Fibroblast of villous mesenchyme (primary cell): Measurements from ENCODE around the gene LHCGR. TPM values are rescaled to one million over a fixed set of nuclear protein-coding genes. Genes with fewer than 3 reads are reported as not detected.

Experiments
- DNase-seq: peaks from one replicate; pipeline ENCODE4 v3.0.0-alpha.2; 2010; ENCODE audit warnings: low read depth
- H3K4me3 ChIP-seq: 2 replicates; pipeline ENCODE4 v1.5.1; 2011; ENCODE audit warnings: low read depth, mild to moderate bottlenecking, low read length
- CTCF ChIP-seq: IDR thresholded peaks from 2 replicates; pipeline ENCODE4 v1.5.1; 2012; ENCODE audit warnings: low read depth, mild to moderate bottlenecking, low read length; ENCODE audit not compliant: insufficient read depth
- total RNA-seq: library from RNA; depleted of rRNA; stranded (reverse); fragments of >200 nt; gene quantifications from 2 replicates; pipeline ENCODE4 v1.2.3, GENCODE V29; 2012

The LHCGR gene
- total RNA-seq, 1 donor, result not detected

- DNase-seq, result no peak
- no peak overlapping the region for H3K4me3 ChIP-seq
- TF ChIP-seq CTCF, result no peak
Measured at GRCh38 chr2:48696881-48697280, 58.6 kb downstream of the LHCGR start.

GRCh38 chr2:48695991-48696390 is 59.5 kb downstream of the LHCGR start:
- no peak for DNase-seq

GRCh38 chr2:48694149-48694548 is 61.4 kb downstream of the LHCGR start:
- H3K4me3 ChIP-seq, result no peak overlapping the region
- no peak for TF ChIP-seq CTCF
- peak; percentile 26 for DNase-seq

More at GRCh38 chr2:48695991-48696390, 59.5 kb downstream of the LHCGR start:
- TF ChIP-seq CTCF, result no peak
- no peak overlapping the region for H3K4me3 ChIP-seq

GRCh38 chr2:48693645-48694044 is 61.9 kb downstream of the LHCGR start:
- no peak overlapping the region for H3K4me3 ChIP-seq
- no peak for TF ChIP-seq CTCF
- DNase-seq, result no peak

GRCh38 chr2:48693066-48693465 is 62.5 kb downstream of the LHCGR start:
- no peak overlapping the region for H3K4me3 ChIP-seq
- no peak for DNase-seq
- TF ChIP-seq CTCF, result no peak

GRCh38 chr2:48691935-48692691 is 63.4 kb downstream of the LHCGR start:
- no peak overlapping the region for H3K4me3 ChIP-seq
- TF ChIP-seq CTCF, result no peak
- DNase-seq, result no peak

- TF ChIP-seq CTCF, result no peak
- DNase-seq, result no peak
- H3K4me3 ChIP-seq, result no peak overlapping the region
Measured at GRCh38 chr2:48685126-48685525, 70.4 kb downstream of the LHCGR start.
